GM12891 (cell line): ENCODE results near the gene SRSF7.
"Not testable (repeated sequence)": the region's sequence is repeated elsewhere in the genome, so short reads cannot be mapped to it uniquely, and the experiment has no call there.

Experiments
- POLR2A ChIP-seq: IDR thresholded peaks from 2 replicates; pipeline ENCODE4 v1.6.1; 2011; ENCODE audit warnings: low read depth, low read length, control low read depth
- POLR2AphosphoS5 ChIP-seq: IDR thresholded peaks from 2 replicates; pipeline ENCODE4 v1.6.1; 2011; ENCODE audit warnings: low read depth, low read length, control low read depth
- SPI1 ChIP-seq: IDR thresholded peaks from 2 replicates; pipeline ENCODE4 v1.6.1; 2011; ENCODE audit warnings: low read depth, low read length, control low read depth

GRCh38 chr2:38792321-38792720, 41.2 kb upstream of the SRSF7 start:
- TF ChIP-seq POLR2A, POLR2AphosphoS5, SPI1: not testable (repeated sequence)
